B cell (primary cell): ENCODE data around the gene TUBA8. TPM values are rescaled to one million over a fixed set of nuclear protein-coding genes. Genes with fewer than 3 reads are reported as not detected.

Source experiments
- ATAC-seq: fragments of 200-7000 bp; cut with Tn5 transposase; one replicate; pipeline ENCODE4 v1.10.0; 2021; ENCODE audit warnings: low read depth, mild to moderate bottlenecking, moderate number of reproducible peaks, moderate library complexity
- CTCF ChIA-PET: fragments of 350-600 bp; sonication (Branson Sonifier 250); formaldehyde crosslinking; loops from one replicate; lab custom pipeline; 2021; ENCODE audit warnings: antibody characterized with exemption, inconsistent platforms; lab: Charles Lee
- POLR2A ChIA-PET: fragments of 350-600 bp; sonication (Branson Sonifier 250); formaldehyde crosslinking; loops from one replicate; lab custom pipeline; 2021; ENCODE audit warnings: antibody characterized with exemption; lab: Charles Lee
- DNase-seq: peaks from one replicate; pipeline ENCODE4 v3.0.0; 2013
- H2AFZ ChIP-seq: 2 replicates; pipeline ENCODE4 v1.6.1; 2012; ENCODE audit warnings: mild to moderate bottlenecking, low read depth, low read length; ENCODE audit not compliant: insufficient read depth, poor library complexity, severe bottlenecking
- H3K27ac ChIP-seq, 2 donors: 1 replicate in 1 of 2; 2 replicates in 1 of 2; pipeline ENCODE4 v1.5.1; 2012 to 2013; ENCODE audit warnings: low read length in 2 of 2, mild to moderate bottlenecking in 2 of 2, moderate library complexity in 1 of 2
- H3K27me3 ChIP-seq, 4 experiments: fragments of 200-600 bp in 1 of 4; sonication (generic) in 1 of 4; replicated peaks in 1 of 4; 1 replicate in 2 of 4; 2 replicates in 2 of 4; pipeline versions ENCODE4 v1.6.1 to v1.7.0; 2013 to 2016; ENCODE audit warnings: low read length in 3 of 4, mild to moderate bottlenecking in 2 of 4, mixed read lengths in 1 of 4, moderate library complexity in 1 of 4; ENCODE audit not compliant: insufficient read depth in 4 of 4, control insufficient read depth in 3 of 4; ENCODE audit errors: control extremely low read depth in 1 of 4
- H3K36me3 ChIP-seq, 2 experiments: replicated peaks in 1 of 2; 1 replicate in 1 of 2; 2 replicates in 1 of 2; pipeline versions ENCODE4 v1.6.1 to v1.7.1; 2013; ENCODE audit warnings: low read length in 1 of 2; ENCODE audit not compliant: insufficient read depth in 2 of 2, control insufficient read depth in 1 of 2; ENCODE audit errors: control extremely low read depth in 1 of 2, extremely low read depth in 1 of 2
- H3K4me1 ChIP-seq, 2 donors: fragments of 200-600 bp in 1 of 2; sonication (generic) in 1 of 2; 1 replicate in 1 of 2; 2 replicates in 1 of 2; pipeline versions ENCODE4 v1.5.1 to v1.6.1; 2013 to 2017; ENCODE audit warnings: low read length in 2 of 2; ENCODE audit not compliant: control insufficient read depth in 2 of 2, insufficient read depth in 2 of 2
- H3K4me2 ChIP-seq: replicated peaks from 2 replicates; pipeline ENCODE3; 2012; ENCODE audit warnings: mild to moderate bottlenecking, low read depth, low read length; ENCODE audit not compliant: poor library complexity, severe bottlenecking
- H3K4me3 ChIP-seq, 5 experiments: fragments of 200-600 bp in 1 of 5; sonication (generic) in 1 of 5; 1 replicate in 3 of 5; 2 replicates in 2 of 5; pipeline versions ENCODE4 v1.5.1 to v1.7.0; 2011 to 2016; ENCODE audit warnings: low read length in 4 of 5, mild to moderate bottlenecking in 4 of 5, low read depth in 2 of 5, control low read depth in 1 of 5, moderate library complexity in 1 of 5; ENCODE audit not compliant: insufficient read depth in 1 of 5; ENCODE audit errors: control extremely low read depth in 1 of 5, extremely low read depth in 1 of 5
- H3K79me2 ChIP-seq: fragments of 200-600 bp; sonication (generic); one replicate; pipeline ENCODE4 v1.6.0; 2016; ENCODE audit warnings: low read length; ENCODE audit not compliant: control insufficient read depth, insufficient read depth
- H3K9ac ChIP-seq: fragments of 200-600 bp; sonication (generic); 2 replicates; pipeline ENCODE4 v1.6.1; 2017; ENCODE audit warnings: mild to moderate bottlenecking, low read length, moderate library complexity
- H3K9me3 ChIP-seq, 3 donors: one replicate each; pipeline versions ENCODE4 v1.6.1 to v1.7.1; 2013; ENCODE audit warnings: low read length in 2 of 3; ENCODE audit not compliant: control insufficient read depth in 2 of 3, insufficient read depth in 1 of 3; ENCODE audit errors: control extremely low read depth in 1 of 3
- H4K20me1 ChIP-seq: 2 replicates; pipeline ENCODE4 v1.6.0; 2012; ENCODE audit warnings: mild to moderate bottlenecking, low read length; ENCODE audit not compliant: insufficient read depth, control insufficient read depth, poor library complexity, severe bottlenecking
- H3K27ac Mint-ChIP-seq: one replicate; pipeline ENCODE4 v1.8.0; 2021; ENCODE audit warnings: mixed read lengths
- H3K27me3 Mint-ChIP-seq: one replicate; pipeline ENCODE4 v1.8.0; 2021; ENCODE audit warnings: mixed read lengths
- H3K4me1 Mint-ChIP-seq: one replicate; pipeline ENCODE4 v1.8.0; 2021; ENCODE audit warnings: mixed read lengths
- H3K4me3 Mint-ChIP-seq: one replicate; pipeline ENCODE4 v1.8.0; 2021; ENCODE audit warnings: mixed read lengths
- H3K9me3 Mint-ChIP-seq: one replicate; pipeline ENCODE4 v1.8.0; 2022; ENCODE audit warnings: mixed read lengths; ENCODE audit not compliant: insufficient read depth
- EZH2 ChIP-seq: IDR thresholded peaks from 2 replicates; pipeline ENCODE4 v1.6.1; 2012; ENCODE audit warnings: borderline replicate concordance, low read depth, mild to moderate bottlenecking, moderate library complexity, low read length; ENCODE audit not compliant: insufficient read depth, poor library complexity, severe bottlenecking
- WGBS: methylation state at CpG from one replicate; pipeline ENCODE4 v1.1.5; 2013; ENCODE audit warnings: missing lambda C conversion rate; ENCODE audit not compliant: insufficient coverage; 5-methylcytosine and 5-hydroxymethylcytosine counted together
- intact Hi-C: fragments of 100-400 bp; cut with micrococcal nuclease; formaldehyde crosslinking; loops from one replicate; pipeline ENCODE4 v1.10.0; 2022
- polyA plus RNA-seq: library from polyadenylated mRNA; depleted of rRNA; stranded (reverse); fragments of >200 nt; gene quantifications from 2 replicates; pipeline ENCODE4 v1.2.3, GENCODE V29; 2012
- total RNA-seq, 2 donors: library from RNA; stranded (reverse); fragments of 120-200 nt in 1 of 2; gene quantifications; 1 replicate in 1 of 2; 2 replicates in 1 of 2; pipeline versions ENCODE4 v1.2.3 to v1.2.4, GENCODE V29; 2013 to 2022
- TF ChIP-seq, protein P1 (sequence below): fragments of 200-600 bp; IDR thresholded peaks from one replicate; pipeline ENCODE4 v1.8.0; 2022; ENCODE audit warnings: antibody characterized with exemption, mild to moderate bottlenecking

The TUBA8 gene
- total and polyA plus RNA-seq, 2 donors (not counting 1 experiment from before 2014, with no cell fraction given): 1.8 to 3.4 TPM

DNA sequence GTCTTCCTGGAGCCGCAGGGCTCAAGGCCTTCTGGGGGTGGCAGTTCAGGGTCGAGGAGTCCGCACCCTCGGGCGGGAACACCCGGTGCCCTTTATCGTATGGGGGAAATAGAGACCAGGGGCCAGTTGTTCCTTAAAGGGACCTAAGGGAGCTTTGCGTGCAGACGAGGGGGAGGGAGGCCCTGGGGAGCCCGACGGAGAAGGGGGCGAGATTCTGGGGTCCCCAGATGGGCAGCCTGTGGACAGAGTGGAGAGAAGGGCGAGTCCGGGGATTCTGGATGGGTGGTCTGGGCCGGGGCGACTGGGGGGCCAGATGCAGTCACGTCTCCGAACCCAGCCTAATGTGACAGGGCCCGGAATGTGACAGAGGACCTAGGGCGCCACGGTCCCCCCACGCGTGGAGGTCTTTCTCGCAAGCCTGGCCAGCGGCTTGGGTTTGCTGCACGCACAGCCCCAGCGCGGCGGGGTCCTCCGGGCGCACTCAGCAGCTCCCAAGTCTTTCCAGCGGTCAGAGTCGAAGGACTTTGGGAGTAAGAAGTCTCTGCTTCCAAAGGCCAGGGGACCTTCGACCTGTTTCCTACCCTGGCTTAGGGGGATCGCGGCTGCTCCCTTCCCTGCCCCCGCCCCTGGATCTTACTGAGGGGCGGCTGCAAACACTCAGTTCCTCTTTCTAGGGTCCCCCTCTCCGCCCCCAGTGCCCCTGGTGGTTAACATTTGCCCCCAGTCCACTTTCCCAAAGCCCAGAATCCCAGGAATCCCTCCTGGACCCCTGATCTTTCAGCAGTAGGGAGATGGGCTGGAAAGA lies 547 bp downstream of the TUBA8 start:
- DNase-seq: no peak
- Mint-ChIP-seq H3K4me3 (peak overlapping the region; percentile 59), H3K4me1 (peaks cover 24% of the 10 kb centered on the region), H3K27ac (no peak overlapping the region), H3K9me3 (no peaks in the 10 kb centered on the region), H3K27me3 (peaks cover 28% of the 10 kb centered on the region)
- intact Hi-C loops: no loop called here
- TF ChIP-seq, protein P1, sequence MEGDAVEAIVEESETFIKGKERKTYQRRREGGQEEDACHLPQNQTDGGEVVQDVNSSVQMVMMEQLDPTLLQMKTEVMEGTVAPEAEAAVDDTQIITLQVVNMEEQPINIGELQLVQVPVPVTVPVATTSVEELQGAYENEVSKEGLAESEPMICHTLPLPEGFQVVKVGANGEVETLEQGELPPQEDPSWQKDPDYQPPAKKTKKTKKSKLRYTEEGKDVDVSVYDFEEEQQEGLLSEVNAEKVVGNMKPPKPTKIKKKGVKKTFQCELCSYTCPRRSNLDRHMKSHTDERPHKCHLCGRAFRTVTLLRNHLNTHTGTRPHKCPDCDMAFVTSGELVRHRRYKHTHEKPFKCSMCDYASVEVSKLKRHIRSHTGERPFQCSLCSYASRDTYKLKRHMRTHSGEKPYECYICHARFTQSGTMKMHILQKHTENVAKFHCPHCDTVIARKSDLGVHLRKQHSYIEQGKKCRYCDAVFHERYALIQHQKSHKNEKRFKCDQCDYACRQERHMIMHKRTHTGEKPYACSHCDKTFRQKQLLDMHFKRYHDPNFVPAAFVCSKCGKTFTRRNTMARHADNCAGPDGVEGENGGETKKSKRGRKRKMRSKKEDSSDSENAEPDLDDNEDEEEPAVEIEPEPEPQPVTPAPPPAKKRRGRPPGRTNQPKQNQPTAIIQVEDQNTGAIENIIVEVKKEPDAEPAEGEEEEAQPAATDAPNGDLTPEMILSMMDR: no peak
- no peak for TF ChIP-seq EZH2
- H3K9me3 ChIP-seq: peaks cover 0 to 18% (median 9%) of the 10 kb centered on the region in 3 donors
- no peak for ATAC-seq
- peak overlapping the region; percentile 51 for H3K9ac ChIP-seq
- peak overlapping the region; percentile 28 for H2AFZ ChIP-seq
- peak overlapping the region in 3 of 5 experiments; percentile 24 to 58 (median 43) for H3K4me3 ChIP-seq
- peaks cover 28 to 32% of the 10 kb centered on the region in 2 donors for H3K4me1 ChIP-seq
- H3K4me2 ChIP-seq: peak overlapping the region; percentile 83
- H3K36me3 ChIP-seq: no peaks in the 10 kb centered on the region
- CTCF ChIA-PET: no interaction called here
- peaks cover 0 to 44% (median 14%) of the 10 kb centered on the region in 4 experiments for H3K27me3 ChIP-seq
- no peaks in the 10 kb centered on the region for H4K20me1 ChIP-seq
- no peaks in the 10 kb centered on the region for H3K79me2 ChIP-seq
- POLR2A ChIA-PET: no interaction called here
- 33% methylated on average over 37 of the region's 39 CpGs for WGBS
- no peak overlapping the region for H3K27ac ChIP-seq

DNA sequence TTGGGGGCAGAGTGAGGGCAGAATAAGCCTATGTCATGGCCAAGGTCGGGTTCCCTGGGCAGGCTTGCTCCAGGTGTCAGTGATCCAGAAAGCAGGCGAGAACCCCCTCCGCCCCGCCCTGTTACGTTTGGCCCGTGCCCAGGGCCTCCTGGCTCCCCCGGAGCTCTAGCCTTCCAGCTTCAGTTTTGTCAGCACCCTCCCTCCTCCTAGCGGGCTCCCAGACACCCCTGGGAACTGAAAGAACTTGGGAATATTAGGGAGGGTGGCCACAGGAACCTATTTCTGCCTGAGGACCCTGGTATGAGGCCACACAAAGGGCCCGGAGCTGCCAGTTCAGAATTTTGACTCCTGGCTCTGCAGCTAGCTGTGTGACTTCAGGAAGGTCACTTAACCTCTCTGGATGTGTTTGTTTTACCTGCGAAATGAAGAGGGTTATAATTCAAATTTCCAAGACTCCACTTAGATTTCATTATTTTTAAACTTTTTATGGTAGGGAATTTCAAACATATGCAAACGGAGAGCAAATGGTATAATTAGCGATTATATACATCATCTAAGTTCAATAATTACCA lies 1.2 kb downstream of the TUBA8 start:
- Histone ChIP-seq H4K20me1 (no peaks in the 10 kb centered on the region), H3K4me3 (no peak overlapping the region), H3K4me1 (peaks cover 28 to 32% of the 10 kb centered on the region in 2 donors), H2AFZ (no peak overlapping the region), H3K36me3 (no peaks in the 10 kb centered on the region), H3K79me2 (no peaks in the 10 kb centered on the region), H3K27ac (no peak overlapping the region), H3K27me3 (peaks cover 0 to 44% (median 14%) of the 10 kb centered on the region in 4 experiments), H3K4me2 (no peak overlapping the region), H3K9ac (no peak overlapping the region), H3K9me3 (peaks cover 0 to 11% (median 5%) of the 10 kb centered on the region in 3 donors)
- intact Hi-C loops: no loop called here
- Mint-ChIP-seq H3K4me1 (peaks cover 24% of the 10 kb centered on the region), H3K27ac (no peak overlapping the region), H3K9me3 (no peaks in the 10 kb centered on the region), H3K27me3 (peaks cover 28% of the 10 kb centered on the region), H3K4me3 (peak overlapping the region; percentile 26)
- 79% methylated on average over 7 of the region's 12 CpGs for WGBS
- TF ChIP-seq EZH2: no peak
- TF ChIP-seq, protein P1: no peak
- ChIA-PET CTCF (no interaction called here), POLR2A (no interaction called here)
- ATAC-seq: no peak
- no peak for DNase-seq
